T follicular helper cell (primary cell): ENCODE measurements around the gene TRAIP.
A peak's percentile ranks its signal among the peaks of the same experiment; 100 is the strongest.

Source experiments
- DNase-seq: peaks from one replicate; pipeline ENCODE4 v3.0.0-alpha.2; 2020; ENCODE audit warnings: low read depth

The TRAIP gene

DNA sequence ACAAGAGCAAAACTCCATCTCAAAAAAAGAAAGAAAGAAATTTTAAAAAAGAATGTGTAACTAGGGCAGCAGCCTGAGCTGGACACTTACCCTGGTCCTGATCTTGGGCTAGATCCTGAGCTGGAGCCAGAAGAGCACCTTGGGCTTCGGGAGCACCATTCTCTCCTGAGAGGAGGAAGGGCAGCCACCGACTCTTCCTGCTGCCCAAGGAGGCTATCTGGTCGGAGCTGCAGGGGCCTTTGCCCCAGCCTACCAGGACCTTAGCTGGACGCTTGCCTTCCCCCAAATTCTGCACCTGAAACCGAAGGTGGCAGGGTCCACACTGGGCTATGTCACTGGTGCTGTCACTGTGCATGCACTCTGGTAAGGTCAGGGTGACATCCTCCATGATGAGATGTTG lies 20.2 kb upstream of the TRAIP start:
- no peak for DNase-seq

DNA sequence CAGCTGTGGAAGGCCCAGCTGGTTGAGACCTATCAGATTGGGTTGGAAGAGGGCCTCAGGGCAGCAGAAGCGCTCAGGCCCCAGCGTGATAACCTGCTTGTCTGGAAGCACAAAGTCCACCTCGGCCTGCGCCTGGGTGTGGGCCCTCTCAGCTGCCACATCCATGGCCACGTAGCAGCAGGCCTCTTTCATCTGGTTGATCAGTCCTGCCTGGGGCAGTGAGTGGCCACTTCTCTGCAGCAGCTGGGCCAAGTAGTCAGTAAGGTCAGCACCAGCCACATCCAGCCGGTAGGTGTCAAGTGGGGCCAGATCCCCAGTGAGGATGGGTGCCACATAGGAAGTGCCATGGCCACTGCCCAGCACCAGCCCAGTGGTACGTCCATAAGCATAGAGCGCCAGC lies 17.3 kb upstream of the TRAIP start:
- DNase-seq: no peak

DNA sequence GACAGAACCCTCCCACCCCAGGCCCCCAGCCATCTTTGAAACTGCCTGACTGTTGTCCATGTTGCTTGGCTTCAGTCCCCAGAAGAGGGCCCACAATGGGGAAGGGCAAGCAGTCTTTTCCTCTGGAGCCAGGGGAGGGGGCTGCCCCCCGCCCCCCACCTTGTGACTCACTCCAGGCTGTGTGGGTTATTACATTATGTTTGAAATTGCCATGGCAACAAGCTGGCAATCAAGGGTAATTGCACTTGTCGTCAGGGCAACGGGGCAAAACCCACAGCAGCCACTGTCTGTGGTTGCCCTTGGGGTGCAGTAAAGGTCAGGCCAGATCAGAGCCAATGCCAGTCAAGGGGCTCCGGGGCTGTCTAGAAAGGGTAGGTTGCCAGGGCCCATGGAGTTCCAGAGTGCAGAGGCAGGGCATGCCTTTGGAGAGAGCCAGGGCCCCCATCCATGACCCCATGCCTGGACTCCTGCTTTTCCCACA lies 16.5 kb upstream of the TRAIP start:
- DNase-seq: no peak

GRCh38 chr3:49871531-49872153 lies 15.3 kb upstream of the TRAIP start:
- DNase-seq: no peak

GRCh38 chr3:49869525-49870126 lies 13.3 kb upstream of the TRAIP start, which contains the start of gene CAMKV:
Gene CAMKV (minus strand): TSS chr3:49869906. CDS start chr3:49862388, 7,518 bp downstream.
- DNase-seq: no peak

DNA sequence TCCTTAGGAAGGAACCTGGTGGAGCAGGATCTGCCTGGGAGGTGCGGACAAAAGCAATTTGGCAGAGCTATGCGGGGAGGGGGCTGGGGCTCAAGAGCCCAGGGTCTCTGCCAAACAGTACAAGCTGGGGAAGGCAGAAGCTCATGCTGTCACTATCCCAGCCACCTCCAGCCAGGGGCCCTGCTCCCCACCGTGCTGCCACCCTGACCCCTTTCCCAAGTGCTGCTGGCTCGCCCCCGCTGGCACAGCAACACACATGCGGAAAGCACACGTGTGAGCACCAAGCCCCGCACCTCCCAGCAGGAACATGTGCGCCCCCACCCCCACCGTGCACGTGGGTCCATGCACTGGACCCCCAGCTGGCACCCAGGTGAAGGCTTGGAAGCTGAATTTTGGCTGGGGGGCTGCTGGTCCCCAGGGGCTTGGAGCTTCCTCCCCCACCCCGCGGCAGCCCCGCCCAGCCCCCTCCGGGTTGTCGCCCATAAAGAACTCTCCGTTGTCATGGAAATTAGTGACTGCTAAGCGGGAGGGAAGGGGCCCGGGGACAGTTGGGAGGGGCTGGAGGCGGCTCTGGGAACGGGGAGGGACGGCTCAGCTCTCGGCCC lies 12.6 kb upstream of the TRAIP start:
- no peak for DNase-seq

GRCh38 chr3:49867871-49868321 lies 11.5 kb upstream of the TRAIP start:
- no peak for DNase-seq

- no peak for DNase-seq
These were observed 11.0 kb upstream of the TRAIP start for GRCh38 chr3:49867400-49867799.

GRCh38 chr3:49865198-49865784 lies 8.9 kb upstream of the TRAIP start:
- no peak for DNase-seq

GRCh38 chr3:49864505-49864904 lies 8.1 kb upstream of the TRAIP start:
- no peak for DNase-seq

GRCh38 chr3:49859576-49860305 lies 3.4 kb upstream of the TRAIP start:
- DNase-seq: no peak

DNA sequence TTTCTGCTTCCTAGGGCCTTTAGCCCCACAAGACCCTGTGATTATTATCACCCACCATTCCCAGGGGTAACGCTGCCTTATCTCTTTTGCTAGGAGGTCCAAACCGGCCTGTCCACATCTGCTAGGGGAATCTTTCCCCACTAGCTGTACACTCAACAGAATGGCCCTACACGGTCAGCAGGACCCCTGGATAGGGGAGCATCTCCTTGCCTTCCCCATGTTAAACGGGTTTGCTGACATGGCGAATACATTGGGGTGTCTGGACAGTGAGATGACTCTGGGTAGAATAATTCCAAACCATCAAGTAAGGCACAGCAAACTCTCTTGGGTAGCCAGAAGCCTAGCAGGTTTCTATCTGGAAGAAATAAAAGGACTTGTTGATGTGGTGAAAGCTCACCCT lies 702 bp downstream of the TRAIP start:
- no peak for DNase-seq

DNA sequence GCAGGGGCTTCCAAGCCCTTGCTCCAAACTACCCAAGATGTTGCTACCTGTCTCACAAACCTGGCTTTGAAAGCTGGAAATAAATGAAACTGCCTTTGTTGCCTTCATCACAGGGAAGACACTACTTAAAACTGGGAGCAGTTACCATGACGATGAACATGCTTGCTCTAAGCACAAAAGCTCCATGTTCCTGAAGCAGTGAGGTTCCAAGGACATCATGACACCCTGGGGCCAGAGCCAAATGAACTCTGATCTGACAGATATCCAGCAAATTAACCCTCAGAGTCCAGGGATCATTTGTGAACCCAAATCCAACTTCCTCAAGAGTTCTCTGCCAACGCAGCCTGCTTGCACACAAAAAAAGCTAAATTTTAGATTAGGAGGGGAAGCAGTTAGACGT lies 10.7 kb downstream of the TRAIP start:
- DNase-seq: no peak

DNA sequence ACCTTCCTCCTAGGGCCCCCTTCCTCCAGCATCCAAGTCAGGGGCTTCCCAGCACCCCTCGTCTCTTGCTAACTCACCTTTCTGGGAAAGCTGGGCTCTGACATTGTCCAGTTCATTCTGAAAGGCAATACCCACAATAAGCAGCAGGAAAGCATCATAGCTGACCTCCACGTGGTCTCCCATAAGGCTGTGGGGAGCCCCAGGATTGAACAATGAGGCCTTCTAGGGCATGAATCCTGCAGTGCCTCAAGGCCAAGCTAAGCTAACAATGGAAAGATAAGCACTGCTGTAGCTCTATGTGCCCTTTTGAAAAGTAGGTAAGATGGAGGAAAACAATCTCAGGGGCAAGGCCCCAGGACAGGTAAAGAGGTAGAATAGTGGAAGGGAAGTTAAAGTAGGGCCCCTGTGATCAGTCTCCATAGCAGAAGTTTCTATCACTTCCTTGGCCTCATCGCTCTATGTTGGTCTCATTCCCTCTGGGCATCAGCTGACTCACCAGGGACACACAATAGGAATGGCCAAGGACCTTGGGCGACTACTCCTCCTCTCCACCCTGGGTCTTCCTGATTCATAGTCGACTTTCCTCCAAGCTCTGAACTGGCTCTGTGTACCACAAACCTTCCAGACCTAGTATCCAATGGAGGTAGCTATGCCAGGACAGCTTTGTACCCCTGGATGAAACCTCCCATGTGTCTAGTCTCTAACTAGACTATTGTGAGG lies 11.7 kb downstream of the TRAIP start:
- DNase-seq: no peak

- DNase-seq: no peak
These were observed 13.4 kb downstream of the TRAIP start for GRCh38 chr3:49842843-49843517.

DNA sequence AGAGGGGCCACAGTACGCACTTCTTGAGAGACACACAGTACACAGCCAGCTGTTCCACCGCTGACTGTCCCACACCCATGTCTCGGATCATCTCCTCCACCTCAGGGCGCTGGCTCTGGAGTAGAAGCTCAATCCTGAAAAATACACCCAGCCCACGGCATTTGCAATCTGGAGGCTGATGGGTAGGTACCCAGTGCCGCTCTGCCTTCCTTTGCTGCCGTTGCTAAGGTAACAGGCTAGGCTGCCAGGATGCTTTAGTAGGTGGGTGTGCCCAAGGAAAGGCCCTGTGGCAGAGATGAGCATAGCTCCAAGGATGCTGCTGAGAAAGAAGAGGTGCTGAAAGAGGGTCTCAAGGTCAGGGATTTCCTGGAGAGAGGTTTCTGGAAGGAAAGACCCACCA lies 14.6 kb downstream of the TRAIP start:
- DNase-seq: no peak

- DNase-seq: no peak
These were observed 15.2 kb downstream of the TRAIP start for GRCh38 chr3:49841126-49841696.

DNA sequence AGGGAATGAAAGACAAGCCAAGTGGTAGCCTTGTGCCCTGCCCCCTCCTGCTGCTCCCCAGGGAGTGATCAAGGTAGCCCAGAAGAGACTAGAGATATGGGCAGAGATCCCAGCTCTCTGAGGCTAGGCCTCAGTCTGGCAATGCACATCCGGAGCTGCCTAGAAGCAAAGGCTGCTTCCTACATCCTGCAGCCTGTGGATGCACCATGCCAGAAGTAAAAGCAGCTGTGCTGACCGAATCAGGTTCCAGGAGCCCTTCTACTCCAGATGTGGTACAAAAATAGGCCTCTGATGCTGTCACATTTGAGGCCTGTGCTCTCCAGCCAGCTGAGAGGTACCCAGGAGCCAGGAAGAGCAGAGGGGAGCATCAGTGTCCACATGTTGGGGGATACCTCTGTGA lies 16.0 kb downstream of the TRAIP start:
- no peak for DNase-seq

- DNase-seq: peak; percentile 71
These were observed 17.1 kb downstream of the TRAIP start for GRCh38 chr3:49839193-49839809.

GRCh38 chr3:49831341-49831740 lies 25.0 kb downstream of the TRAIP start:
- DNase-seq: no peak
